Uterus (tissue), 4 donors: ENCODE measurements around the gene PPP1R16B. TPM values are rescaled to one million over a fixed set of nuclear protein-coding genes. Genes with fewer than 3 reads are reported as not detected.

Experiments
- DNase-seq, 2 donors: peaks; one replicate each; pipeline ENCODE4 v3.0.0-alpha.2; 2019 to 2020
- H3K27ac ChIP-seq, 2 donors: fragments of 200-600 bp; sonication (generic); 1 replicate in 1 of 2; 2 replicates in 1 of 2; pipeline ENCODE4 v1.5.1; 2016 to 2018
- H3K27me3 ChIP-seq, 2 donors: fragments of 200-600 bp; sonication (generic); one replicate each; pipeline ENCODE4 v1.5.1; 2018 to 2019; ENCODE audit warnings: control low read depth in 1 of 2
- H3K36me3 ChIP-seq, 2 donors: fragments of 200-600 bp; sonication (generic); one replicate each; pipeline ENCODE4 v1.5.1; 2019; ENCODE audit warnings: control low read depth in 1 of 2
- H3K4me1 ChIP-seq, 2 donors: fragments of 200-600 bp; sonication (generic); one replicate each; pipeline ENCODE4 v1.5.1; 2018 to 2019; ENCODE audit warnings: control low read depth in 1 of 2
- H3K4me3 ChIP-seq, 2 donors: fragments of 200-600 bp; sonication (generic); 1 replicate in 1 of 2; 2 replicates in 1 of 2; pipeline ENCODE4 v1.5.1; 2018 to 2019; ENCODE audit warnings: mild to moderate bottlenecking in 1 of 2
- H3K9me3 ChIP-seq, 2 donors: fragments of 200-600 bp; sonication (generic); one replicate each; pipeline ENCODE4 v1.5.1; 2019; ENCODE audit warnings: control low read depth in 1 of 2
- CTCF ChIP-seq, 4 experiments: fragments of 200-600 bp in 2 of 4; fragments of 450-650 bp in 2 of 4; sonication (generic) in 2 of 4; IDR thresholded peaks; one replicate each; pipeline ENCODE4 v1.5.1; 2016 to 2019; ENCODE audit warnings: antibody characterized with exemption in 4 of 4, mild to moderate bottlenecking in 2 of 4, moderate library complexity in 1 of 4
- POLR2A ChIP-seq, 2 donors: fragments of 450-650 bp; IDR thresholded peaks; one replicate each; pipeline ENCODE4 v1.6.1; 2016; ENCODE audit warnings: antibody characterized with exemption in 2 of 2, mild to moderate bottlenecking in 1 of 2, moderate library complexity in 1 of 2
- intact Hi-C: fragments of 100-400 bp; cut with DNase I; formaldehyde crosslinking; loops from one replicate; pipeline ENCODE4 v1.15.1; 2023; ENCODE audit warnings: low total_unique reads
- total RNA-seq, 4 donors: library from RNA; depleted of rRNA in 3 of 4; stranded (reverse); fragments of >200 nt in 3 of 4; gene quantifications; one replicate each; pipeline versions ENCODE4 v1.1.0 to v1.2.4, GENCODE V29; 2014 to 2023
- donor health status: DM: yes; HTN: yes; CAD: no.

PPP1R16B gene
- total RNA-seq, 4 donors from 2014 or later = 7.6 to 15.8 (median 12.5) TPM

GRCh38 chr20:38874460-38875174 lies 69.1 kb downstream of the PPP1R16B start:
- intact Hi-C loops = no loop called here
- Histone ChIP-seq H3K27ac (peak overlapping the region in 1 of 2 donors; percentile 54), H3K27me3 (no peaks in the 10 kb centered on the region), H3K9me3 (no peaks in the 10 kb centered on the region), H3K4me3 (no peak overlapping the region), H3K36me3 (no peaks in the 10 kb centered on the region), H3K4me1 (no peaks in the 10 kb centered on the region)
- no peak for DNase-seq
- TF ChIP-seq POLR2A (IDR thresholded peaks at IDR 0.05) (no peak), CTCF (IDR thresholded peaks at IDR 0.05) (no peak)

GRCh38 chr20:38875175-38875993 lies 69.9 kb downstream of the PPP1R16B start:
- Histone ChIP-seq H3K27me3 (no peaks in the 10 kb centered on the region), H3K27ac (peak overlapping the region in 1 of 2 donors; percentile 11), H3K9me3 (no peaks in the 10 kb centered on the region), H3K36me3 (no peaks in the 10 kb centered on the region), H3K4me3 (no peak overlapping the region), H3K4me1 (no peaks in the 10 kb centered on the region)
- DNase-seq = peak in 1 of 2 donors; percentile 42
- intact Hi-C loops = no loop called here
- TF ChIP-seq CTCF (IDR thresholded peaks at IDR 0.05) (no peak), POLR2A (IDR thresholded peaks at IDR 0.05) (no peak)

- Histone ChIP-seq H3K9me3 (no peaks in the 10 kb centered on the region), H3K4me3 (no peak overlapping the region), H3K27ac (no peak overlapping the region), H3K36me3 (no peaks in the 10 kb centered on the region), H3K4me1 (no peaks in the 10 kb centered on the region), H3K27me3 (no peaks in the 10 kb centered on the region)
- no peak for DNase-seq
- intact Hi-C loops = no loop called here
- TF ChIP-seq CTCF (IDR thresholded peaks at IDR 0.05) (no peak), POLR2A (IDR thresholded peaks at IDR 0.05) (no peak)
These were observed 72.0 kb downstream of the PPP1R16B start for GRCh38 chr20:38877483-38877882.

- DNase-seq = no peak
- H3K27me3 ChIP-seq = no peaks in the 10 kb centered on the region
These were observed 73.4 kb downstream of the PPP1R16B start for GRCh38 chr20:38878866-38879265.

More at GRCh38 chr20:38878866-38879265, 73.4 kb downstream of the PPP1R16B start:
- Histone ChIP-seq H3K27ac (no peak overlapping the region), H3K4me1 (no peaks in the 10 kb centered on the region), H3K9me3 (no peaks in the 10 kb centered on the region), H3K36me3 (no peaks in the 10 kb centered on the region), H3K4me3 (no peak overlapping the region)
- TF ChIP-seq POLR2A (IDR thresholded peaks at IDR 0.05) (no peak), CTCF (IDR thresholded peaks at IDR 0.05) (no peak)
- intact Hi-C loops = no loop called here
